GM19455 (cell line): ENCODE results near the gene CPEB3.
"Not testable (repeated sequence)": the region's sequence is repeated elsewhere in the genome, so short reads cannot be mapped to it uniquely, and the experiment has no call there.

Source experiments
- ATAC-seq: cut with Tn5 transposase; IDR thresholded peaks from one replicate; pipeline ENCODE4 v1.9.1; 2021; ENCODE audit not compliant: unreplicated experiment

Gene CPEB3

GRCh38 chr10:92216608-92217007 lies 74.3 kb downstream of the CPEB3 start:
- not testable (repeated sequence) for ATAC-seq

- not testable (repeated sequence) for ATAC-seq
These were observed 75.7 kb downstream of the CPEB3 start for GRCh38 chr10:92215222-92215621.

GRCh38 chr10:92213049-92213448 lies 77.8 kb downstream of the CPEB3 start:
- no peak for ATAC-seq

- no peak for ATAC-seq
These were observed 82.1 kb downstream of the CPEB3 start for GRCh38 chr10:92208736-92209135.

GRCh38 chr10:92208157-92208720 lies 82.6 kb downstream of the CPEB3 start:
- no peak for ATAC-seq

- no peak for ATAC-seq
These were observed 83.8 kb downstream of the CPEB3 start for GRCh38 chr10:92207061-92207460.

GRCh38 chr10:92203919-92204623 lies 86.8 kb downstream of the CPEB3 start:
- ATAC-seq = no peak

- no peak for ATAC-seq
These were observed 88.3 kb downstream of the CPEB3 start for GRCh38 chr10:92202536-92202935.

- no peak for ATAC-seq
These were observed 90.3 kb downstream of the CPEB3 start for GRCh38 chr10:92200564-92200963.

GRCh38 chr10:92187101-92187500 lies 103.8 kb downstream of the CPEB3 start:
- ATAC-seq = peak; percentile 72

GRCh38 chr10:92184977-92185376 lies 105.9 kb downstream of the CPEB3 start:
- no peak for ATAC-seq

GRCh38 chr10:92183199-92183598 lies 107.7 kb downstream of the CPEB3 start:
- ATAC-seq = no peak

GRCh38 chr10:92181575-92181974 lies 109.3 kb downstream of the CPEB3 start:
- no peak for ATAC-seq

GRCh38 chr10:92180399-92180798 lies 110.5 kb downstream of the CPEB3 start:
- no peak for ATAC-seq

GRCh38 chr10:92177546-92177945 lies 113.3 kb downstream of the CPEB3 start:
- no peak for ATAC-seq

- no peak for ATAC-seq
These were observed 115.7 kb downstream of the CPEB3 start for GRCh38 chr10:92175164-92175563.

GRCh38 chr10:92173996-92174395 lies 116.9 kb downstream of the CPEB3 start:
- ATAC-seq = no peak

- ATAC-seq = no peak
These were observed 126.7 kb downstream of the CPEB3 start for GRCh38 chr10:92164036-92164696.

- no peak for ATAC-seq
These were observed 128.3 kb downstream of the CPEB3 start for GRCh38 chr10:92162541-92162940.

GRCh38 chr10:92156874-92157773 lies 133.8 kb downstream of the CPEB3 start:
- no peak for ATAC-seq

GRCh38 chr10:92150823-92151222 lies 140.1 kb downstream of the CPEB3 start:
- no peak for ATAC-seq
